PC-3 (cell line): ENCODE data around the gene LRRC4B. TPM values are rescaled to one million over a fixed set of nuclear protein-coding genes. Genes with fewer than 3 reads are reported as not detected.

Experiments
- ATAC-seq: fragments of 200-7000 bp; cut with Tn5 transposase; 2 replicates; pipeline ENCODE4 v1.9.1; 2020; ENCODE audit warnings: mild to moderate bottlenecking, moderate library complexity
- BruUV-seq: library from RNA; stranded (reverse); fragments of 400-500 nt; replicated peaks from 2 replicates; lab custom pipeline; 2021; lab: Mats Ljungman, UMichigan
- CTCF ChIA-PET: fragments of 300-600 bp; sonication (Branson Sonifier 250); formaldehyde crosslinking; loops from one replicate; lab custom pipeline; 2022; ENCODE audit warnings: antibody characterized with exemption; lab: Charles Lee
- POLR2A ChIA-PET: fragments of 300-600 bp; sonication (Branson Sonifier 250); formaldehyde crosslinking; loops from one replicate; lab custom pipeline; 2022; ENCODE audit warnings: antibody characterized with exemption; ENCODE audit not compliant: unreplicated experiment; lab: Charles Lee
- DNase-seq: peaks from one replicate; pipeline ENCODE4 v3.0.0-alpha.2; 2015
- H2AFZ ChIP-seq: fragments of 300-600 bp; sonication (generic); 2 replicates; pipeline ENCODE4 v1.6.0; 2016; ENCODE audit warnings: antibody characterized with exemption, low read length
- H3F3A ChIP-seq: fragments of 300-600 bp; sonication (generic); one replicate; pipeline ENCODE4 v1.6.0; 2017; ENCODE audit warnings: antibody characterized with exemption, low read length, control low read depth, mild to moderate bottlenecking; ENCODE audit not compliant: unreplicated experiment
- H3K27ac ChIP-seq: fragments of 300-600 bp; sonication (generic); 2 replicates; pipeline ENCODE4 v1.5.1; 2016; ENCODE audit warnings: mild to moderate bottlenecking, low read length
- H3K27me3 ChIP-seq: fragments of 300-600 bp; sonication (generic); 2 replicates; pipeline ENCODE4 v1.6.1; 2016; ENCODE audit warnings: low read length, mixed read lengths
- H3K36me3 ChIP-seq: fragments of 300-600 bp; sonication (generic); 2 replicates; pipeline ENCODE4 v1.6.1; 2016; ENCODE audit warnings: low read depth, mixed run types, low read length, mixed read lengths
- H3K4me1 ChIP-seq: fragments of 300-600 bp; sonication (generic); 2 replicates; pipeline ENCODE4 v1.5.1; 2016; ENCODE audit warnings: low read length; ENCODE audit not compliant: insufficient read depth
- H3K4me2 ChIP-seq: fragments of 300-600 bp; sonication (generic); 2 replicates; pipeline ENCODE4 v1.6.0; 2016; ENCODE audit warnings: low read length
- H3K4me3 ChIP-seq: fragments of 300-600 bp; sonication (generic); 2 replicates; pipeline ENCODE4 v1.5.1; 2016; ENCODE audit warnings: mild to moderate bottlenecking, low read length, mixed read lengths
- H3K79me2 ChIP-seq: fragments of 300-600 bp; sonication (generic); 2 replicates; pipeline ENCODE4 v1.6.1; 2017; ENCODE audit warnings: low read length, mixed read lengths
- H3K9ac ChIP-seq: fragments of 300-600 bp; sonication (generic); 2 replicates; pipeline ENCODE4 v1.6.0; 2016; ENCODE audit warnings: mild to moderate bottlenecking, low read length
- H3K9me2 ChIP-seq: fragments of 300-600 bp; sonication (generic); replicated peaks from 2 replicates; pipeline ENCODE4 v1.6.1; 2016; ENCODE audit warnings: mixed run types, low read length, mixed read lengths
- H3K9me3 ChIP-seq: fragments of 300-600 bp; sonication (generic); 2 replicates; pipeline ENCODE4 v1.6.1; 2016; ENCODE audit warnings: low read length, mixed read lengths
- H4K20me1 ChIP-seq: fragments of 300-600 bp; sonication (generic); 2 replicates; pipeline ENCODE4 v1.6.1; 2016; ENCODE audit warnings: low read length, mixed read lengths
- EZH2 ChIP-seq: fragments of 300-600 bp; sonication (generic); IDR thresholded peaks from one replicate; pipeline ENCODE4 v1.6.1; 2017; ENCODE audit warnings: antibody characterized with exemption, mild to moderate bottlenecking, low read length; ENCODE audit not compliant: unreplicated experiment
- EZH2phosphoT487 ChIP-seq: fragments of 300-600 bp; sonication (generic); IDR thresholded peaks from 2 replicates; pipeline ENCODE4 v1.6.1; 2018; ENCODE audit warnings: mild to moderate bottlenecking, antibody characterized with exemption, low read length, borderline replicate concordance
- intact Hi-C: fragments of 100-400 bp; cut with micrococcal nuclease; formaldehyde crosslinking; loops from 2 replicates; pipeline ENCODE4 v1.9.0; 2023
- total RNA-seq: library from RNA; depleted of rRNA; stranded (reverse); fragments of >200 nt; gene quantifications from 2 replicates; pipeline ENCODE4 v1.2.3, GENCODE V29; 2014
- TF ChIP-seq, protein P1 (sequence below): fragments of 300-600 bp; sonication (generic); conservative IDR thresholded peaks from 2 replicates; pipeline ENCODE4 v1.5.1; 2017; ENCODE audit warnings: antibody characterized with exemption, low read depth, mild to moderate bottlenecking, low read length

LRRC4B gene
- total RNA-seq, 1 experiment from 2014 or later: 0.26 TPM

DNA sequence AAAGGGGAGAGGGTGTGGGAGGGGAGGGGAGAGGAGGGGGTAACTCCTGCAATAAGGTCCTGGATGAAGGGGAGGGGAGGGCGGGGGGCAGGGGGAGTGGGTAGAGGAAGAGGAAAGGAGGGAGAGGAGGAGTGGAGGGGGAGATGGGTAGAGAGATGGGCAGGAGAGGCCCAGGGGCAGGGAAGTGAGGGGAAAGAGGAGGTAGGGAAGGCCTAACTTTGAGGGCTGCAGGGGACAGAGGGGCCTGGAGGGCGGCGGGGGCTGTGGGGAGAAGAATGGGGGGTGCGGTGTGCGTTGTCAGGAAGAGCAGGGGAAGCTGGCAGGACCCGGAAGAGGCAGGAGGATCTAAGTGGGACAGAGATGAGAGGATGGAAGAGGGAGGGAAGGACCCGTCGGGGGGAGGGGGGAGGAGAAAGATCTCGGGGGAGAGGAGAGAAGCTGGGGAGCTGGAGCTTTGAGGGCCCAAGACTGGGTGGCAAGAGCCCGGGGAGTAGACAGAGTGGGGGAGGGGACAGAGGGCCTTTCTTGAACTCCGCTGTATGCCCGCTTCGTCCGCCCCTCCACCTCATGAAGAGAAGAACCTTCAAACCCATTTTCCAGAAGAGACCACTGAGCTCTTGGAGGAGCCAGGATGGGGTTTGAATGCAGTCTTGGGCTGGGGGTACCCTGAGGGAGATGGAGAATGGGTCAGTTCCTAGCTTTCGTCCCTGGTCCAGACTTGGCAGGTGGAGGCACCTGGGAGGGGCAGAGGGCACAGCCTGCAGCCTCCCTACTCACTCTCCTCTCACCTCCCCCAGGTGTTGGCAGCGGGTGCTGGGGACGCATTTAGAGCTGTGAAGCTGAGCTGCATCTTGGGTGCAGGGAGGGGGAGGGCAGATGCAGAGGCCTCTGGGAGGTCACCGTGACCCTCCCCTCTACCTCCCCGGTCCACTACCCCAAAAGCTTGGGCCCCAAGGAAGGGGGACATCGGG is 778 bp upstream of the LRRC4B start:
- no peaks in the 10 kb centered on the region for H3K9me2 ChIP-seq
- no peak overlapping the region for H3K9ac ChIP-seq
- no peaks in the 10 kb centered on the region for H3F3A ChIP-seq
- H3K36me3 ChIP-seq: no peaks in the 10 kb centered on the region
- no peaks in the 10 kb centered on the region for H3K4me1 ChIP-seq
- ChIA-PET POLR2A (no interaction called here), CTCF (interaction anchor here (0.5 kb wide), 1 partner anchor 122 kb away, joined by 4 read pairs; no protein-coding TSS in a partner anchor)
- no peak overlapping the region for H2AFZ ChIP-seq
- no peaks in the 10 kb centered on the region for H4K20me1 ChIP-seq
- no peak overlapping the region for H3K27ac ChIP-seq
- no peak for TF ChIP-seq EZH2phosphoT487
- TF ChIP-seq, protein P1, sequence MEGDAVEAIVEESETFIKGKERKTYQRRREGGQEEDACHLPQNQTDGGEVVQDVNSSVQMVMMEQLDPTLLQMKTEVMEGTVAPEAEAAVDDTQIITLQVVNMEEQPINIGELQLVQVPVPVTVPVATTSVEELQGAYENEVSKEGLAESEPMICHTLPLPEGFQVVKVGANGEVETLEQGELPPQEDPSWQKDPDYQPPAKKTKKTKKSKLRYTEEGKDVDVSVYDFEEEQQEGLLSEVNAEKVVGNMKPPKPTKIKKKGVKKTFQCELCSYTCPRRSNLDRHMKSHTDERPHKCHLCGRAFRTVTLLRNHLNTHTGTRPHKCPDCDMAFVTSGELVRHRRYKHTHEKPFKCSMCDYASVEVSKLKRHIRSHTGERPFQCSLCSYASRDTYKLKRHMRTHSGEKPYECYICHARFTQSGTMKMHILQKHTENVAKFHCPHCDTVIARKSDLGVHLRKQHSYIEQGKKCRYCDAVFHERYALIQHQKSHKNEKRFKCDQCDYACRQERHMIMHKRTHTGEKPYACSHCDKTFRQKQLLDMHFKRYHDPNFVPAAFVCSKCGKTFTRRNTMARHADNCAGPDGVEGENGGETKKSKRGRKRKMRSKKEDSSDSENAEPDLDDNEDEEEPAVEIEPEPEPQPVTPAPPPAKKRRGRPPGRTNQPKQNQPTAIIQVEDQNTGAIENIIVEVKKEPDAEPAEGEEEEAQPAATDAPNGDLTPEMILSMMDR: no peak
- TF ChIP-seq EZH2: no peak
- H3K4me2 ChIP-seq: no peak overlapping the region
- intact Hi-C loops: no loop called here
- no peaks in the 10 kb centered on the region for H3K79me2 ChIP-seq
- H3K27me3 ChIP-seq: peaks cover 50% of the 10 kb centered on the region
- H3K9me3 ChIP-seq: no peaks in the 10 kb centered on the region
- ATAC-seq (no peak), DNase-seq (no peak)
- H3K4me3 ChIP-seq: no peak overlapping the region
- no TSS peak for BruUV-seq

DNA sequence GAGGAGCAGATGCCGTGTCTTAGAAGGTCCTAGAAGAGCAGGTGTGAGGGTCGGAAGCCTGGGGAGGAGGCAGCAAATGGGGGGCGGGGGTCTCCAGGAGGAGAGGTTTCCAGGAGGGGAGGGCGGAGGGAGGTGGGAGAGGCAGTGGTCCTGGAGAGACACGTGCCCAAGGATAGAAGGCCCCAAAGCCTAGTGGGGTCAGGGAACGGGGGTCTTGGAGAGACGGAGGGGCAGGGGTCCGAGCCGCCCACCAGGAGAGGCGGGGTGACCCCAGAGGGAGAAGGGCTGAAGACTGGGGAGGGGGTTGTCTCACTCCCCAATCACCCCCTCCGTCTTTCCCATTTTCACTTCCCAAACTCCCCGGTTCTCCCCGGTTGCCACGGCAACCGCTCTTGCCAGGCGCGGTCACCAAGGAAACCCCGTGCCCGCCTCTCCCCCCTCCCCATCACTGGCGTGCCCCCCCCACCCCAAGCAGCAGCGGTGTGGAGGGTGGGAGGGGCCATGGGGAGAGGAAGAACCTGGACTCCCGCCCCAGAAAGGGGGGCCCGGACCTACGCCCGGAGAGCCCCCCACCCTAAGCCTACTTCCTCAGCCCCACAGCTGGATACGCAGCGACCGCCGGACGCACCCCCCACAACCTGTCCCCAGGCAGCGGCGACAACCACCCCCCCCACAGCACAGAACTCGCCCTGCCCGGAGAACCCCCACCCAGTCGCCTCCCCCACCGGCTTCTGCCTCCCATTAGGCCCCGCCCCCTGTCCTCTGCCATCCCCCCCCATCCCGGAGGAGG is 988 bp downstream of the LRRC4B start:
- no peak overlapping the region for H3K4me3 ChIP-seq
- H3F3A ChIP-seq: no peaks in the 10 kb centered on the region
- H3K4me1 ChIP-seq: no peaks in the 10 kb centered on the region
- H4K20me1 ChIP-seq: no peaks in the 10 kb centered on the region
- CTCF ChIA-PET: no interaction called here
- H3K9ac ChIP-seq: no peak overlapping the region
- ATAC-seq (no peak), DNase-seq (no peak)
- no peaks in the 10 kb centered on the region for H3K9me2 ChIP-seq
- H3K27ac ChIP-seq: no peak overlapping the region
- no peak overlapping the region for H3K4me2 ChIP-seq
- H3K36me3 ChIP-seq: no peaks in the 10 kb centered on the region
- peaks cover 65% of the 10 kb centered on the region for H3K27me3 ChIP-seq
- intact Hi-C loops: no loop called here
- H3K79me2 ChIP-seq: no peaks in the 10 kb centered on the region
- POLR2A ChIA-PET: no interaction called here
- TF ChIP-seq, protein P1: no peak
- TF ChIP-seq EZH2phosphoT487 (no peak), EZH2 (no peak)
- no peak overlapping the region for H2AFZ ChIP-seq
- no TSS peak for BruUV-seq
- H3K9me3 ChIP-seq: no peaks in the 10 kb centered on the region
